Measurements from ENCODE around the gene ASIC4. TPM values are rescaled to one million over a fixed set of nuclear protein-coding genes. Genes with fewer than 3 reads are reported as not detected.

Gene ASIC4
- total RNA-seq = not detected in 2 replicates

GRCh38 chr2:219514196-219514761 lies at the start of gene ASIC4:
TSS of gene ASIC4 (plus strand) at chr2:219514482. CDS start at chr2:219514725, 243 bp downstream.

GRCh38 chr2:219498280-219499057 lies 15.8 kb upstream of the ASIC4 start, which contains the start of gene GMPPA:
TSS of gene GMPPA (plus strand) at chr2:219498891. CDS start at chr2:219499976, 1,085 bp downstream.

GRCh38 chr2:219543596-219544358 lies 29.5 kb downstream of the ASIC4 start, which contains the start of the genes CHPF and TMEM198:
TSS of gene CHPF (minus strand) at chr2:219543809. CDS start at chr2:219543538, 271 bp downstream.
TSS of gene TMEM198 (plus strand) at chr2:219544028. CDS start at chr2:219544728, 700 bp downstream.

GRCh38 chr2:219571311-219572236 lies 57.3 kb downstream of the ASIC4 start, which contains the start of gene OBSL1:
TSS of gene OBSL1 (minus strand) at chr2:219571539. CDS start at chr2:219571232, 307 bp downstream.

GRCh38 chr2:219572237-219573001 lies 58.1 kb downstream of the ASIC4 start, which contains the start of gene INHA:
TSS of gene INHA (plus strand) at chr2:219572310. CDS start at chr2:219572375, 65 bp downstream.

Other genes with a start within 250 kb of the ASIC4 start
- 42.6 and 50.6 TPM in 2 replicates for gene DNAJB2, start 235.1 kb upstream of the ASIC4 start, total RNA-seq
- 0.49 TPM in 1 of 2 replicates, not detected in the other for gene PTPRN, start 205.1 kb upstream of the ASIC4 start, total RNA-seq
- not detected in 2 replicates for gene RESP18, start 181.7 kb upstream of the ASIC4 start, total RNA-seq
- gene DNPEP, start 126.6 kb upstream of the ASIC4 start, total RNA-seq = 35.7 and 41.8 TPM in 2 replicates
- gene DES, start 96.1 kb upstream of the ASIC4 start, total RNA-seq = not detected in 2 replicates
- 7.5 and 9.0 TPM in 2 replicates for gene SPEG, start 79.6 kb upstream of the ASIC4 start, total RNA-seq
- gene GMPPA, start 15.6 kb upstream of the ASIC4 start, total RNA-seq = 24.4 and 32.1 TPM in 2 replicates
- gene CHPF, start 29.3 kb downstream of the ASIC4 start, total RNA-seq = 168 and 186 TPM in 2 replicates
- gene TMEM198, start 29.5 kb downstream of the ASIC4 start, total RNA-seq = 0.78 and 0.93 TPM in 2 replicates
- 35.3 and 35.9 TPM in 2 replicates for gene OBSL1, start 57.1 kb downstream of the ASIC4 start, total RNA-seq
- gene INHA, start 57.8 kb downstream of the ASIC4 start, total RNA-seq = not detected in 2 replicates
- gene STK11IP, start 83.4 kb downstream of the ASIC4 start, total RNA-seq = 12.5 and 18.9 TPM in 2 replicates
- gene SLC4A3, start 113.1 kb downstream of the ASIC4 start, total RNA-seq = 5.9 and 6.5 TPM in 2 replicates

Measured in airway epithelial cell (primary cell).